Stimulated activated CD8-positive, alpha-beta memory T cell treated with anti-CD3 and anti-CD28 coated beads, Interleukin-15, amount 100 ng/mL, for 48 hours (primary cell): Measurements from ENCODE around the gene TNNI3K.

Experiments used
- DNase-seq, 2 donors: peaks; one replicate each; pipeline ENCODE4 v3.0.0-alpha.2; 2020; ENCODE audit warnings: low read depth in 2 of 2

TNNI3K gene

GRCh38 chr1:74392840-74393239, 157.7 kb downstream of the TNNI3K start:
- no peak for DNase-seq

GRCh38 chr1:74395571-74395970, 160.4 kb downstream of the TNNI3K start:
- DNase-seq, result no peak

GRCh38 chr1:74396462-74396861, 161.3 kb downstream of the TNNI3K start:
- no peak for DNase-seq

GRCh38 chr1:74396933-74397332, 161.7 kb downstream of the TNNI3K start:
- no peak for DNase-seq

GRCh38 chr1:74399249-74399648, 164.1 kb downstream of the TNNI3K start:
- no peak for DNase-seq

GRCh38 chr1:74402873-74403272, 167.7 kb downstream of the TNNI3K start:
- DNase-seq, result no peak

GRCh38 chr1:74403606-74404005, 168.4 kb downstream of the TNNI3K start:
- no peak for DNase-seq

- DNase-seq, result no peak
Observed at GRCh38 chr1:74406759-74407158, 171.6 kb downstream of the TNNI3K start.

GRCh38 chr1:74407902-74408301, 172.7 kb downstream of the TNNI3K start:
- DNase-seq, result no peak

GRCh38 chr1:74412244-74412643, 177.1 kb downstream of the TNNI3K start:
- no peak for DNase-seq

- DNase-seq, result no peak
Observed at GRCh38 chr1:74415935-74416334, 180.7 kb downstream of the TNNI3K start.

- DNase-seq, result no peak
Observed at GRCh38 chr1:74419611-74420010, 184.4 kb downstream of the TNNI3K start.

GRCh38 chr1:74420467-74420866, 185.3 kb downstream of the TNNI3K start:
- no peak for DNase-seq

GRCh38 chr1:74422421-74423292, 187.5 kb downstream of the TNNI3K start:
- no peak for DNase-seq

GRCh38 chr1:74423471-74423870, 188.3 kb downstream of the TNNI3K start:
- DNase-seq, result no peak

GRCh38 chr1:74425676-74426075, 190.5 kb downstream of the TNNI3K start:
- DNase-seq, result no peak

- no peak for DNase-seq
Observed at GRCh38 chr1:74426208-74426937, 191.2 kb downstream of the TNNI3K start.

GRCh38 chr1:74427681-74428080, 192.5 kb downstream of the TNNI3K start:
- no peak for DNase-seq

- DNase-seq, result no peak
Observed at GRCh38 chr1:74429580-74429979, 194.4 kb downstream of the TNNI3K start.

GRCh38 chr1:74430342-74430934, 195.3 kb downstream of the TNNI3K start:
- no peak for DNase-seq

GRCh38 chr1:74431531-74431930, 196.3 kb downstream of the TNNI3K start:
- DNase-seq, result no peak

- no peak for DNase-seq
Observed at GRCh38 chr1:74432325-74432724, 197.1 kb downstream of the TNNI3K start.

- no peak for DNase-seq
Observed at GRCh38 chr1:74434321-74434720, 199.1 kb downstream of the TNNI3K start.
